ENCODE results near the gene MICOS13. TPM values are rescaled to one million over a fixed set of nuclear protein-coding genes. Genes with fewer than 3 reads are reported as not detected.

Gene MICOS13
- total RNA-seq, 2 donors from 2014 or later, result 26.3 to 35.0 TPM

GRCh38 chr19:5707576-5708575 is 27.6 kb upstream of the MICOS13 start:
- no peaks in the 10 kb centered on the region for H3K27me3 Mint-ChIP-seq (ENCODE audit: insufficient read depth)
- peaks cover 6% of the 10 kb centered on the region for H3K9me3 Mint-ChIP-seq
- no peaks in the 10 kb centered on the region for H3K4me1 Mint-ChIP-seq
- Histone ChIP-seq H3K27ac (ENCODE audit: low read depth, low read length) (no peak overlapping the region), H3K4me3 (ENCODE audit: low read length) (no peak overlapping the region), H3K27me3 (ENCODE audit: control insufficient read depth, insufficient read depth, low read length, poor library complexity, severe bottlenecking) (no peaks in the 10 kb centered on the region), H3K9me3 (ENCODE audit: control insufficient read depth, low read length) (no peaks in the 10 kb centered on the region), H3K36me3 (ENCODE audit: control insufficient read depth, insufficient read depth, low read length) (peaks cover 71% of the 10 kb centered on the region), H3K4me1 (ENCODE audit: control insufficient read depth, insufficient read depth, low read length) (no peaks in the 10 kb centered on the region), H3K9ac (ENCODE audit: extremely low read depth, low read length, poor library complexity, severe bottlenecking) (no peak overlapping the region)
- no peak overlapping the region for H3K4me3 Mint-ChIP-seq
- TF ChIP-seq, protein P1, sequence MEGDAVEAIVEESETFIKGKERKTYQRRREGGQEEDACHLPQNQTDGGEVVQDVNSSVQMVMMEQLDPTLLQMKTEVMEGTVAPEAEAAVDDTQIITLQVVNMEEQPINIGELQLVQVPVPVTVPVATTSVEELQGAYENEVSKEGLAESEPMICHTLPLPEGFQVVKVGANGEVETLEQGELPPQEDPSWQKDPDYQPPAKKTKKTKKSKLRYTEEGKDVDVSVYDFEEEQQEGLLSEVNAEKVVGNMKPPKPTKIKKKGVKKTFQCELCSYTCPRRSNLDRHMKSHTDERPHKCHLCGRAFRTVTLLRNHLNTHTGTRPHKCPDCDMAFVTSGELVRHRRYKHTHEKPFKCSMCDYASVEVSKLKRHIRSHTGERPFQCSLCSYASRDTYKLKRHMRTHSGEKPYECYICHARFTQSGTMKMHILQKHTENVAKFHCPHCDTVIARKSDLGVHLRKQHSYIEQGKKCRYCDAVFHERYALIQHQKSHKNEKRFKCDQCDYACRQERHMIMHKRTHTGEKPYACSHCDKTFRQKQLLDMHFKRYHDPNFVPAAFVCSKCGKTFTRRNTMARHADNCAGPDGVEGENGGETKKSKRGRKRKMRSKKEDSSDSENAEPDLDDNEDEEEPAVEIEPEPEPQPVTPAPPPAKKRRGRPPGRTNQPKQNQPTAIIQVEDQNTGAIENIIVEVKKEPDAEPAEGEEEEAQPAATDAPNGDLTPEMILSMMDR (conservative IDR thresholded peaks at IDR 0.05), result no peak
- DNase-seq, result no peak
- 93 to 95% methylated on average over 23 to 37 of the region's 37 CpGs for WGBS, 2 experiments (ENCODE audit: insufficient coverage in 1 of 2, insufficient read length in 1 of 2)
- H3K27ac Mint-ChIP-seq, result no peak overlapping the region
- H3K36me3 Mint-ChIP-seq (ENCODE audit: low read depth), result peaks cover 73% of the 10 kb centered on the region

- TF ChIP-seq, protein P1 (conservative IDR thresholded peaks at IDR 0.05), result no peak
- Histone ChIP-seq H3K27ac (ENCODE audit: low read depth, low read length) (no peak overlapping the region), H3K27me3 (ENCODE audit: control insufficient read depth, insufficient read depth, low read length, poor library complexity, severe bottlenecking) (no peaks in the 10 kb centered on the region), H3K4me3 (ENCODE audit: low read length) (no peak overlapping the region), H3K9me3 (ENCODE audit: control insufficient read depth, low read length) (no peaks in the 10 kb centered on the region), H3K36me3 (ENCODE audit: control insufficient read depth, insufficient read depth, low read length) (peaks cover 63% of the 10 kb centered on the region), H3K4me1 (ENCODE audit: control insufficient read depth, insufficient read depth, low read length) (no peaks in the 10 kb centered on the region), H3K9ac (ENCODE audit: extremely low read depth, low read length, poor library complexity, severe bottlenecking) (no peak overlapping the region)
- Mint-ChIP-seq H3K9me3 (peaks cover 8% of the 10 kb centered on the region), H3K36me3 (ENCODE audit: low read depth) (peaks cover 70% of the 10 kb centered on the region), H3K27me3 (ENCODE audit: insufficient read depth) (no peaks in the 10 kb centered on the region), H3K4me3 (no peak overlapping the region), H3K4me1 (no peaks in the 10 kb centered on the region), H3K27ac (no peak overlapping the region)
- 95 to 96% methylated on average over 25 to 35 of the region's 35 CpGs for WGBS, 2 experiments (ENCODE audit: insufficient coverage in 1 of 2, insufficient read length in 1 of 2)
- no peak for DNase-seq
Measured at GRCh38 chr19:5706876-5707573, 26.7 kb upstream of the MICOS13 start.

DNA sequence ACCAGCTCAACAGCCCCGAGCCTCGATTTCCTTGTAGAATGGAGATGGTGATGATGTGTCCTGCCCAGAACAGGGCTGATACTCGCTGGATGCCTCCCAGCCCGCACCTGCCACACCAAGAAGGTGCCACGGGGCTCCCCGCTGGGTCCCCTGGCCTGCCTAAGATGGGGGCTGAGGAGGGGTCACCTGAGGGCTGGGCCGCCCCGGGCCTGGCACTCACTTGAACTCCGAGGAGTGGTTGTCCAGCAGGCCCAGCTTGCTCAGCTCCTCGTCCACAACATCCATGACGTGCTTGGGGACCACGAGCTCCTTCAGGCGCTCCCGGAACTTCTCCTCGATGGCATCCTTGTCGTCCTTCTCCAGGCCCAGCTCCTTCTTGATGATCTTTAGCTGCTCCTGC is 25.2 kb upstream of the MICOS13 start:
- H3K4me1 ChIP-seq (ENCODE audit: control insufficient read depth, insufficient read depth, low read length), result no peaks in the 10 kb centered on the region
- peaks cover 73% of the 10 kb centered on the region for H3K36me3 Mint-ChIP-seq (ENCODE audit: low read depth)
- H3K9me3 Mint-ChIP-seq, result peaks cover 21% of the 10 kb centered on the region
- H3K27ac Mint-ChIP-seq, result no peak overlapping the region
- H3K27ac ChIP-seq (ENCODE audit: low read depth, low read length), result no peak overlapping the region
- WGBS, 2 experiments (ENCODE audit: insufficient coverage in 1 of 2, insufficient read length in 1 of 2), result 93 to 99% methylated on average over 10 to 16 of the region's 16 CpGs
- TF ChIP-seq, protein P1 (conservative IDR thresholded peaks at IDR 0.05), result no peak
- peaks cover 57% of the 10 kb centered on the region for H3K36me3 ChIP-seq (ENCODE audit: control insufficient read depth, insufficient read depth, low read length)
- H3K27me3 Mint-ChIP-seq (ENCODE audit: insufficient read depth), result no peaks in the 10 kb centered on the region
- H3K27me3 ChIP-seq (ENCODE audit: control insufficient read depth, insufficient read depth, low read length, poor library complexity, severe bottlenecking), result no peaks in the 10 kb centered on the region
- H3K4me1 Mint-ChIP-seq, result no peaks in the 10 kb centered on the region
- DNase-seq, result no peak
- H3K4me3 Mint-ChIP-seq, result no peak overlapping the region
- H3K9me3 ChIP-seq (ENCODE audit: control insufficient read depth, low read length), result peaks cover 8% of the 10 kb centered on the region
- H3K4me3 ChIP-seq (ENCODE audit: low read length), result no peak overlapping the region
- no peak overlapping the region for H3K9ac ChIP-seq (ENCODE audit: extremely low read depth, low read length, poor library complexity, severe bottlenecking)

All from endodermal cell (in vitro differentiated cells).